H4 (cell line): ENCODE measurements around the gene RTN4R. TPM values are rescaled to one million over a fixed set of nuclear protein-coding genes. Genes with fewer than 3 reads are reported as not detected.
"Not testable (repeated sequence)": the region's sequence is repeated elsewhere in the genome, so short reads cannot be mapped to it uniquely, and the experiment has no call there.

ENCODE experiments used
- DNase-seq: peaks from one replicate; pipeline ENCODE4 v3.0.0-alpha.2; 2015; ENCODE audit warnings: low spot score
- total RNA-seq: library from RNA; depleted of rRNA; stranded (reverse); fragments of >200 nt; shearing (Covaris generic); gene quantifications from 2 replicates; pipeline ENCODE4 v1.2.3, GENCODE V29; 2014; rRNA removed

Gene RTN4R
- 3.2 TPM in 2 replicates for total RNA-seq

DNA sequence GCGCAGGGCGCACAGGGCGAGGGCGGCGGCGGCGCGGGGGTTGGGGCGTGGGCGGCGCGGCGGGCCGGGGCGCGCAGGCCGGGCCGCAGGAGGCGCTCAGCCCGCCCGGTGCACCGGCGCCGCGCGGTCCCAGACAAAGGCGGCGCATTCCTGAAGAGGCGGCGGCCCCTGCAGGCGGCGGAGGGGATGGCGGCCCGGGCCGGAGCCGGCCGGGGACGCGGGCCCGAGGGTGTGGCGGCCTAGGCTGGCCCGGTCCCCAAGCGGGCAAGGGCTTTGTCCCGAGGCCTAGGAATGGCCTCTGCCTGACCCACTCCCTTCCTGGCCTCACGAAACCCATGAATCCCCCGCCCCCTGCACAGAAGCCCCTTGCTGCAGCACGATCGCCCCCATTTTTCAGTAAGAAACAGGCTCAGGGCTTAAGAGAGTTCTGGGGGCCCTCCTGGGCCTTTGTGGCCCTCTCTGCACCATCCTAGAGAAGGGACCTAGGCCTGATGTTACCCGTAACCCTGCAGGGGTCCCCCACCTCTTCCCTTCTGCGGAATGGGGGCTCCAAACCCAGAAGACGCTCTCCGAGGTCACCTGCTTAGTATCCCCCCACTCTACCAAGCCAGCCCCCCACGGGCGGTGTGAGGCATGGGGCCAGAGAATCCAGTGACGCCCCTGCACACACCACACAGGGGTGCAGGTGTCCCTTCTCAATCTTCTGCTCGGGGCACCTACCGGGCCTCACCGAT, at the start of gene RTN4R:
TSS of gene RTN4R (minus strand) at position 40 of the 734 bp plus-strand sequence. CDS start 226 bp downstream, outside the sequence.
- peak; percentile 14 for DNase-seq

DNA sequence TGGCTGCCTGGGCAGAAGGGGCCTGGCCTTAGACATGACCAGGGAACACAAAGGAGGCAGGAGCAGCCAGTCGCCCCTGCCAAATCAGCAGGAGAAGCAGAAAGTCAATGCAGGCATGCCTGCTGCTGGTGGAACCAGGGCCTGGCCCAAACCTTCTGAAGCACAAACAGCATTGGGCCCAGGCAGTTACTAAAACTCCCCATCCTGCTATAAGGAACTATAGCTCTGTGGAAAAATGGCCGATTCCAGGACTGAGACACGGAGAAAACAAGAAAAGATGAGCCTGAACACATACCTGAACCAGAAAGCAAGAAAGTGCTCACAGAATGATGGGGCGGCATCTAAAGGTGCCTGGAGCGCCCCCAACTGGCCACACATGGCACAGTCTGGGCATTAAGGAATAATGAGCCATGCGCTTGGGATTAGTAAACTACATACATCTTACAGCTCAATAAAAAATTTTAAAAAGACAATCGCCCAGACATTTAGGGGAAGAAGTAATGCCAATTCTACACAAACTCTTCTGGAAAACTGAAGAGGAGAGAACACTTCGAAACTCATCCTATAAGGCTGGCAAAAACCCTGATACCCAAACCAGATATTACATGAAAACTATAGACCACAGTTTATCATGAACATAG, 49.4 kb upstream of the RTN4R start:
- DNase-seq = not testable (repeated sequence)

DNA sequence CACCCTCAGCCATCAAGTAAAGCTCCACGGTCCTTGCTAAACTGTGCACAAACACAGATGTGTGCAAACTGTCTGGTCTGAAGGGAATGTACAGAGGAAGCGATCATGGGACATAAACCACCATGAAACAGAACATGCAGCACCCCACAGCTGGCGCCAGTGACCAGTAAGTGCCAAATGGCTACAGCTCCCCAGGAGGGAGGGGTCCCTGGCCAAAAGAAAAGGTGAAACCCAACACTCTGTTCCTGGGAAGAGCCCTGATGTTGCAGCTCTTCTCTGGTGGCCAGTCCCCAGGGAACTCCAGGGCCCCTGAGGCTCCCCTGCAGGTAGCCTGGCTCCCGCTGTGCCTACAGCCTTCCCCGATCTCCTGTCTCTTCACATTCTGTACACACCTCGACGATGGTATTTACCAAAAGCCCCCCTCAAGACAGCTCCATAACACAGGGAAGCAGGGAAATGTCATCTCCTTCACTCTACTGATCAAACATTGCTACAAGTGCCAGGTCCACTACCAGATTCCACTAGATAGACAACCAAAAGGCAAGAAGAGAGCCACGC, 48.8 kb upstream of the RTN4R start:
- DNase-seq = no peak

DNA sequence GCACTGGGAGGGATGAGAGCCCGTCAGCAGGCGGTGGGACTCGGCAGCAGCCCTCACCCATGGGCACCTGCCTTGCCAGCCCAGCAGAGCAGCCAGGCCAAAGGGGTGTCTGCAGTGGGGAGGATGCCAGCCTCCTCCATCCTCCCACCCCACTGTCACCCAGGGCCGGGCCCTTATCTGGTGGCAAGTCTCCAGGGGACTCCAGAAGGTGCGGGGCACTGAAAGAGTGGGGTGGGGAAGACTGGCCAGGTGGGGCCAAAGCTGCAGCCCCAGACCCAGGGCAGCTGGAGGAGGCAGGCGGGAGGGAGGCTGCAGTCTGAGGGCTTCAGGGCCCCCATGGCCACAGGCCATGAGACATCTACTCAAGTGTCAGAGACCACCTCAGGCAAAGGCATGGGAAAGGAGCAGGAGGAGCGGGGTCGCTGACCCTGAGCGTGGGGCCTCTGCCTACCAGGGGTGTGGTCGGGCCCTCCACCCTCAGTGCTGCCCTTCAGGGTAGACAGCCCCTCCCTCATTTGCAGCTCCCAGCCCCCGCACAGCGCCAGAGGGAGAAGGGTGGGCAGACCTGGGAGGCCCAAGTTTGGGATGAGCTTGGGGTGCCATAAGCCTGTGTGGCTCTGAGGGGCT, 48.2 kb upstream of the RTN4R start:
- no peak for DNase-seq

DNA sequence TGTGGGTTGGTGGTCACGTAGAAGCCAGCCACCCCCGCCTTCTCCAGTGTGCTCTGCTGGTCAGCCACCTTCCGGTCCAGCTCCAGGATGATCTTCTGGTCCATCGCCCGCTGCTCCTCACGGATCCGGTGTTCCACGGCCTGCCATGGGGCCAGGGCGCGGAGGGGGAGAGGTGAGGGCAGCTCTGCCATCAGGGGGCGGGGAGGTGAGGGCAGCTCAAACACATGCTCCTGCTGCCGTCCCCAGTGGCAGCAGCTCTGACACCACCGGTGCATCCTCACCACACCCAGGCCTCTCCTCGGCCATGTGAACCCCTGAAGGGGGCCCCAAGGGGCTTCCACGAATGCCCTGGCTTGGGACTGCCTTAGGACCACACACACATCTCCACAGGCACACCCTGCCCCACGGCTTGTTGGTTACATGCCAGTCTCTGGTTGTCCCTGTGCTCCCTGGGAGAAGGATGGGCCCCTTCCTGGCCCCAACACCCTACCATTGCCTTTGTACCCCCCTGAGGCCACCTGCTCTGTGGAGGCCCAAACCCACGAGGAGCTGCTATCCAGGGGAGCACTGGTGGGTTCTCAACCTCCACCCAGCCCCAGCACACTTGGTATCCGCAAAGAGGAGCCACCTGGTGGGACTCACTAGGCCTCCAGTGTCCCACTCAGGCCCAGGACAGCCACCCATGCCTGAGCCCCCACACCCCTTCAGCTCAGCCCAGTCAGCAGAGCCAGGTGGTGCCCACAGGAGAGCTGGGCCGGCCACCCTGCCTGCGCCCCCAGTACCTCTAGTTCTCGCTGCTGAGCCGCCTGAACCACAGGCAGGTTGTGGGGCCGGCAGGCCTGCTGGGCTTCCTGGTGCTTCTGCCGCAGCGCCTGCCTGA, 47.5 kb upstream of the RTN4R start:
- no peak for DNase-seq

DNA sequence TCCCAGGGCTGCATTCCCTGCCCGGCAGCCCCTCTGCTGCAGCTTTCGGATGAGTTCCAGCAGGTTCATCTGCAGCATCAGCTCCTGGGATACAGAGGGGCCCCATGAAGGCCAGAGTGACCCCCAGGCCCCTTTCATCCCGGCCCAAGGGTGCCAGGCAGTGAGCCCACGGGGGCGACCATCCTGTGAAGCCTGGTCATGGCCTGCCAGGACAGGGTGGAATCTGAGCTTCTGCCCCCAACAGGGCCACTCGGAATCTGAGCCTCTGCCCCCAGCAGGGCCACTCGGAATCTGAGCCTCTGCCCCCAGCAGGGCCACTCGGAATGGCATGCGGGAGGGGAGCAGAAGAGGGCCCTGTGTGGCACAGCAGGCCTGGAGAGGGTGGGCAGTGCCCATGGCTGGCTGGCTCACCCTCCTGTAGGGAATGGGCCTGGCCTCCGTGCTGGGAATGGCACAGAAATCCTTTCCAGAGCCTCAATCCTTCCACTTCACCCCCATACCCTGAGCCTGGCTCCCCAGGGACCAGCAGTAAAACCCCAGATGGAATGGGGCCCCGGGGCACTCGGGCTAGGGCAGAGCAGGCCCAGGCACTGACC, 46.7 kb upstream of the RTN4R start:
- DNase-seq = not testable (repeated sequence)

DNA sequence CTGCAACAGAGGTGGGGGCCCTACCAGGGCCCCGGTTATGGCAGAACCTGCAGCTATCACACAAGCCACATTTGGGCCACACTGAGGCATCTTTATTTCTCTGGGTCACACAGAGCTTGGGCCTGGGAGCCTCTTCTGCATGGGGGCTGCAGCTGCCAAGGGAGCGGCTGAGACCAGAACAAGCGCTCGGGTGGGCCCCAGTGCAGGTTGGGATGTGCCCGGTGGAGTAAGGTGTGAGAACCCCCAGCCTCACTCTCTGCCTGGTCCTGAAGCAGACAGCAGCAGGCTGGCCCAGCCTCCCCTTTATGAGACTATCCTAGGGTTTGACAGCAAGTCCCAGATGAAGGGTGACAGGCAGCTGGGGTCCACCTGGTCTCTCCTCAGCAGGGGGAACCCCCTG, 46.1 kb upstream of the RTN4R start:
- DNase-seq = not testable (repeated sequence)

DNA sequence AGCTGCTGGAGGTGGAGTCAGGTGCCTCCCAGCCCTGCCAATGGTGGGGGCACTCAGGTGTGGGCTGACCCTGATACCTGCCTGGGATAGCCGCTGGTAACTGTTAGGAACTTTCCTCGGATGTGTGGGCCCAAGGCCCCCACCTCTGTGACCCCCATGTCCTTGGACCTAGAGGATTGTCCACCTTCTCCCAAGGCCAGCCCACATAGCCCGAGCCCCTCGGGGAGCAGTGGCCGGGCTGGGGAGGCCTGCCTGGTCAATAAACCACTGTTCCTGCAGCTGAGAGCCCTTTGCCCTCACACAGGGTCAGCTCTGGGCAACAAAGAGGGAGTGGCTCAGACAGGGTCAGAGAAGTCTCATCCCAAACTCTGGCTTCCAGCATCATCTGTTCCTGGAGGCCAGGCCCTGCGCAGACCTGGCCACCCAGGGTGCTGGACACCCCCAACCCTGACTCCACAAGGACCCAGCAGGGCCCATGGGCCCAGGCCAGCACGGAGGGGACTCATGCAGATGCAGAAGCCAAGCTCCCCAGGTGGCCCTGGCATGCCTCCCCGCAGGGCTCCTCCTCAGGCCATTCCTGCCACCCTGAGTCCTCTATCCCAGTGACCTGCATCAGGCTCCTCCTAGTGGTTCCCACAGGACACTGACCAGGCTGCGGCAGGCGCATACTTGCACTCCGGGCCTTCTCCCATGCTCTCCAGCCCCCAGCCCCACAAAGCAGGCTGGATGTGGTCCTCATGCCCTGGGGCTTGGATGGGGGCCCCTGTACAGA, 45.4 kb upstream of the RTN4R start:
- DNase-seq = not testable (repeated sequence)

DNA sequence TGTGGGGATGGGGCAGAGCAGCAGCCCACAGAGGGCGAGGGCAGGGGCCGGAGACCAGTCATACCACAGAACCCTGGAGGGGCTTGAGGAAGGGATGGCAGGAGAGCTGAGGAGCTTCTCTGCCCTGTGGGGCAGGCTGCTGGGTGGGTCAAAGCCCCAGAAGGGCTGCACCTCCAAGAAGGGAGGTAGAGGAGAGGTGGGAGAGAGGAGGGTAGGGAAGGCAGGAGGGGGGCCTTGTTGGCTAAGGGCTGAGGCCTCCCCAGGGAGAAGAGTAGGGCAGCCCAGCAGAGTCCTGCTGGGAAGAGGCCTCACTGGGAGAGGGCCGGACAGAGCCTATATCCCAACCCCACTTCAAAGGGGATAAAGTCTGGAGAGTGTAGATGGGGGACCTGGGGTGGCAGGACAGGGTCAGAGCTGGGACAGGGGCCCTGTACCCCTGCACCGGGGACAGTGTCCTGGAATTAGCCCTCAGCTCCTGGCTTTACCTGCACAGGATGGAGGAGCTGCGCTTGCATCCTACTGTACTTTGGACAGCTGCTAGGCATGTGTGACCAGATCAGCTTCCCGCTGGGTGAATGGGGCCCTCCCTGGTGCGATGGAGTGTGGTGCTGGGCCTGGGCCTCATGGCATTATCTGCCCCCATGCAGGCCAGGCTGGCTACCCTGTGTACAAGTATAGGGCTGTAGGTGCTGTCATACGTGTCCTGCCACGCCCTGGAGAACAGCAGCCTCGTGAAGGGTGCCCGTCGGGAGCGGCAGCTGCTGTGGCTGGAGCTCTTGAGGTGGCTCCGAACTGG, 44.5 kb upstream of the RTN4R start:
- no peak for DNase-seq

DNA sequence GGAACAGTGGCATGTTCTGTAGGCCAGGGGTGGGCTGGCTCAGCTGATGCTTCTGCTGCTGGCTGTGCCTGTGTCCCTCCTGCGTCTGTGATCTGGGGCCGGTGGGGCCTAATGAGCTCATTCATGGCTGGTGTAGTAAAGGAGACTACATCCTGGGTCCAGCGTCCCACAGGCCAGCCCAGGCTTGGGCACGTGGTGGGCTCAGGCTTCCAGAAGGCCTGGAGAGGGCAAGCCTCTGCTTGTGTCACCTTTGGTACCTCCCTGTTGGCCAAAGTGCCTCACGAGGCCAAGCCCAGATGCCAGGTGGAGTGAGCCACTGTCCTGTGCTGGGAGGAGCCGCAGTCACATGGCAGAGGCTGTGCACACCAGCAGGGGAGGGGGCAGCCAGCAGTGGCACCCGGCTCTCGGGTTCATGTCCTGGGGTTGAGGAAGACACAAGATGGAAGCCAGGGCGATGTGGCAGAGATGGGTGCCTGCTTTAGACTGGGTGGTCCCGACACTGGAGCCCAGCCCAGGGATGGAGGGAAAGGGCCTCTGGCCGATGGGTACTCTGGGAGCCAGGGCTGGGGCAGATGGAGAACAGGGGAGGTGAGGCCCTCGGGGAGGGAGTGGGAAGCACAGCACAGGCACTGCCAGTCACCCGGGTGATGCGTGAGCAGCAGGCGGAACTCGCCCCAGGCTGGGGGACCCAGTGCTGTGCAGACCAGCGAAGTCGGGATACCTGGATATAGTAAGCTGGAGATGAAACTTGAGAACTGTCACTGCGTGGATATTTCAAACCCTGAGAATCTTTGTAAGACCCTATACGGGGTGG, 43.3 kb upstream of the RTN4R start:
- DNase-seq = not testable (repeated sequence)

DNA sequence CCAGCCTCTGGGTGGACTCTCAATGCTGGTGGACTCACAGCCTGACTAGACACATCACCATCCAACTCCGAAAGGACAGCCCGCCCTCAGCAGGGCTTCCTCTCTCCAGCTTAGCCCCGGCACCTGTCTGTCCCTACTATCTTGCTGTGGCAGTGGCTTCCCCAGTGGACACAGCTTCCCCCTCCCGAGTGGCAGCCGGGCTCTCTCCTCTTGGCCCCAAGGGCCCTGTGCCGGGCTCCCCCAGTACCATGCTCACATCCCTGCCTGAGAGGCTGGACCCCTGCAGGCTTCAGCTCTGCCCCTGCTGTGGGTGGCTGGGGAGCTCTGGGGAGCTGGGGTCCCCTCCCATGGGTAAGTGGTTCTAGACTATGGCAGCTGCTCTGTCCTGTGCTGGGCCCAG, 42.7 kb upstream of the RTN4R start:
- not testable (repeated sequence) for DNase-seq

DNA sequence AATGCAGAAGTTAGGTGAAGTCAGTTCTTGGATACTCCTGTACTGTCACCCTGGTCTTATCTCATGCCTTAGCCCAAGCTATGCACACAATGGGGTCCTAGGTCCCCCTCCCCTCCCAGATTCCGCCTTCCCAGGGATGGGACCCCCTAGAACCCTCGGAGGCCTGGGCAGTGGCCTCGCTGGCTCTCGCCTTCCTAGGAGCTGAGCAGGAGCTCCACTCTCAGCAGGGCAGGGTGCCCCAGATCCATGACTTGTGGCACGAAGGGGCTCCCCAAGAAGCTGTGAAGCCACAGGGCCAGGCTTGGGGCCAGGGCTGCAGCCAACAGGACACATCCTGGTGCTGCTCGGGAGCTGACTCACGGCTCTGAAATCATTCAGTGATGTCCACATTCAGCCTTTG, 42.1 kb upstream of the RTN4R start:
- not testable (repeated sequence) for DNase-seq

DNA sequence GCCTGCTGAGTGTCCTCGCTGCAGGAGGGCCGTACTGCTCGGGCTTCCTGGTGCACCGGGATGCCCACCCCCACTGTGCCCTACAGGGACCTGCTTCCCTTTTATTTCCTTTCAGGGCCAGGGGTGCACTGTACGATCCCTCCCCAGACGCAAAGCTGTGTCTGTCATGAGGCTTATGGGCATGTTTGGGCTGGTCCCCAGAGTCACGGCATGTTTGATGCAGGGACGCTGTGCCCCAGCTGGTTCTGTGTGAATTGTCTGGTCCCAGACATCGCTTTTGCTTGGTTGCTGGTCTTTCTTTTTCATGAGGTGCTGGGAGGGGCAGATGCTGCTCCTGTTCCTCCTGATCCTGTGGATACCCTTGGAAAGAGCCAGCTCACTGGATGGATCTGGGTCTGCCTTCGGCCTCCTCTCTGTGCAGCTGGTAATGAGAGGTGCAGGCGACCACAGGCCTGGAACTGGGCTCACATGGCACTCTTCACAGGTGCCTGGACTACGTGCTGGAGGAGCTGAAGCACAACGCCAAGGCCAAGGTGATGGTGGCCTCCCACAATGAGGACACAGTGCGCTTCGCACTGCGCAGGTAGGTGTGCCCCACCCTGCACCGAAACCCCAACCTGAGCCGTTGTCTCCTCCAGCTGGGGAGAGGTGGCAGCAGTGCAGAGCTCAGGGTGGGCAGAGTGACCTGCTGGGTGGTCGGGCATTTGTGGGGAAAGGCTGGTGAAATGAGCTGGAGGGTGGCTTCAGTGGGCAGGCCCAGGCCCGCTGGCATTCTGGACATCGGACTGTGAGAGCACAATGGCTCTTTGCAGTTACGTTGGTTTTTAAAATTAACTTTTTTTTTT, 40.9 kb upstream of the RTN4R start:
- not testable (repeated sequence) for DNase-seq

DNA sequence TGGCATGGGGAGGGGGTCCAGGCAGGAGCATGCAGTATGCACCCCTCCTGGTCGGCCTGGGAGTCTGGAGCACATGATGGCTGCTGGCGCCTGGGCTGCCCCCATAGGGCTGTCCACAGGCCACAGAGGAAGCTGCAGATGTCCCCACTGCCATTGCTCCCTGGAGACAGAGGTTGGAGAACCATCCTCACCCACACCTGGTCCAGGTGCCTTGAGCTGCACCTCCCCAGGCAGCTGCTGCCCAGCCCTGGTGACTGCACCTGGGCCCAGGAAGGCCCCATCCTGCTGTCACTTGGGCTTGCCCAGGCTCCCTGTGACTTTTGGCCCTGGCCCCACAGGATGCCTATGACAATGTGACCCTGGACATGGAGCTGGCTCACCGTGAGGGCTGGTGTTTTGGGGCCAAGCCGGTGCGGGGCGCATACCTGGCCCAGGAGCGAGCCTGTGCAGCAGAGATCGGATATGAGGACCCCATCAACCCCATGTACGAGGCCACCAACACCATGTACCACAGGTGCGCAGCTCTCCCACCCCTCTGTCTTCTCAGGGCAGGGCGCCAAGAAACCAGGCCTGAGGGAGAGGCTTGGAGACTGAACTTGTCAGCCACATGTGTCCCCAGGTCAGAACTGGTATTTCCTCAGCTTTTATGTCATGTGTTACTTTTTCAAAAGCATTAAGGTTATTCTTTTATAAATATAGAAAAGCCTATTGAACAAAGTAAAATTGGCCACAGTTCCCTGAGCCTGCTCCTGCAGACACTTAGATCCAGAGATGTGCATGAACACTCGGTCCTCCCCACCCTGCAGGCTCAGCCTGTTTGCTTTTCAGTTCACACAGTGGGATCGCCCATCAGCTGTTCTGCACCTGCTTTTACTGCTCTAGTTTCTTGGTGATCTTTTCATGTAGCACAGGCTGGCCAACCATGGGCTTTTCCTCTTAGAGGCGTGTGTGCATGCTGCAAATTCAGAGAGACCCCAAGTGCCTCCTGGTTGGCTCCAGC, 39.6 kb upstream of the RTN4R start:
- not testable (repeated sequence) for DNase-seq

DNA sequence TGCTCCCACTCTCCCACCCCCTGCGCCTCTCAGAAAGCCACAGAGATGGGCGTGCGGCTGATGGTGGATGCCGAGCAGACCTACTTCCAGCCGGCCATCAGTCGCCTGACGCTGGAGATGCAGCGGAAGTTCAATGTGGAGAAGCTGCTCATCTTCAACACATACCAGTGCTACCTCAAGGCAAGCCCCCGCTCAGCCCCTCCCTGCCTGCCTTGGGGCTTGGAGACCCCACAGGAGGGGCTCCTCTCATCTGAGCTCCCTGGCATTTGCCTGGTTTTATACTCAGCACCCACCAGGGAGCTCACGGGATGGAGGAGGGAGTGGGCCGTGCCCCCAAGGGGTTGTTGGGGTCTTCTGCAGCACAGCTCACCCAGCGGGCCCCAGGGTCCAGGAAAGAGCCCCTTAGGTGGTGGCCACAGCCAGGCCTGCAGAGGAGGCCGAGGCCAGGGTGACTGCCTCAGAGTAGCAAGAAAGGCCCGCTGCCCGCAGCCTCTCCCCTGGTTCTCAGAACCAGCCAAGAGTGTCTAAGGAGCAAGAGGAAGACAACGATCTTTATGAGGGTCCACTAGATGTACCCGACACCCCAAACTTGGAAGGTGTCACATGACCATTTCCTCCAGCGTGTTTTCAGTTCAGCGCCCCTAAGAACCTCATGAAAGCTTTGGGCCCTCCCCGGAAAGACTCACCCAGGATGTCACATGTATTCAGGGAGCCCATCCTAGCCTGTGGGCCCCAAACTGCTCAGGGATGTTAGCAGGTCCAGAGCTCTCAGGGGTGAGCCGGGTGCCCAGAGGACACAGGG, 38.7 kb upstream of the RTN4R start:
- DNase-seq = not testable (repeated sequence)
